H1 (cell line): ENCODE measurements around the gene DOCK1. TPM values are rescaled to one million over a fixed set of nuclear protein-coding genes. Genes with fewer than 3 reads are reported as not detected.

Experiments
- CTBP2 ChIP-seq: IDR thresholded peaks from 2 replicates; pipeline ENCODE4 v1.7.0; 2011; ENCODE audit warnings: borderline replicate concordance, mild to moderate bottlenecking, moderate library complexity, mixed read lengths, low read length; ENCODE audit not compliant: insufficient read depth, insufficient read length
- FOSL1 ChIP-seq: IDR thresholded peaks from 2 replicates; pipeline ENCODE4 v1.6.1; 2011; ENCODE audit warnings: mild to moderate bottlenecking, low read depth, low read length, moderate library complexity; ENCODE audit not compliant: insufficient read depth
- GTF2F1 ChIP-seq: IDR thresholded peaks from 2 replicates; pipeline ENCODE4 v1.6.1; 2012; ENCODE audit warnings: low read depth, low read length, improper control_type of control experiment, borderline replicate concordance
- NRF1 ChIP-seq: IDR thresholded peaks from 2 replicates; pipeline ENCODE4 v1.6.1; 2011; ENCODE audit warnings: mild to moderate bottlenecking, low read depth, low read length, improper control_type of control experiment
- RNF2 ChIP-seq: fragments of 200-900, 300-1000 bp; sonication (generic); IDR thresholded peaks from 2 replicates; pipeline ENCODE4 v1.7.1; 2016; ENCODE audit warnings: borderline replicate concordance, low read depth, mild to moderate bottlenecking, antibody characterized with exemption, low read length; ENCODE audit not compliant: poor library complexity, severe bottlenecking; ENCODE audit errors: missing control alignments
- polyA plus RNA-seq, 7 experiments: library from polyadenylated mRNA; depleted of rRNA in 3 of 7; stranded (reverse) in 5 of 7; unstranded in 2 of 7; fragments of >200 nt in 5 of 7; fragments of 200-250 nt in 2 of 7; gene quantifications; 1 replicate in 5 of 7; 2 replicates in 1 of 7; 4 replicates in 1 of 7; pipeline versions ENCODE4 v1.2.1 to v1.2.3, GENCODE V29; 2011 to 2013; ENCODE audit warnings: missing spikeins in 2 of 7, mixed read lengths in 2 of 7
- total RNA-seq: library from RNA; stranded (reverse); fragmentation: NEBNext Ultra II Directional; extraction: Animal tissue kit (Norgen Biotek cat#: 25700); gene quantifications from 2 replicates; pipeline ENCODE4 v1.2.1, GENCODE V29; 2021

Gene DOCK1
- total and polyA plus RNA-seq, 2 of the 8 experiments (the other 6 are each of a cell fraction or from before 2014, with no cell fraction given) = 11.6 to 53.0 TPM

DNA sequence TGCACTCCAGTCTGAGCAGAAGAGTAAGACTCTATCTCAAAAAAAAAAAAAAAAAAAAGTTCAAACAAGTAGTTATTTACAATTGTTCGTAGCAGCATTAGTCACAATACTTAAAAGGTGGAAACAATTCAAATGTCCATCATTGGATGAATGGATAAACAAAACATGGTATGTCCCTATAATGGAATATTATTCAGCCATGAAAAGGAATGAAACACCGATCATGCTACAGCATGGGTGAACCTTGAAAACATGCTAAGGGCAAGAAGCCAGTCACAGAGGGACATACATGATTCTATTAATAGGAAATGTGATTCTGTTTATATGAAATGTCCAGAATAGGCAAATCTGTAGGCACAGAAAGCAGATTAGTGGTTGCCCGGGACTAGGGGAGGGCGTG lies 15.9 kb downstream of the DOCK1 start (continued):
- TF ChIP-seq NRF1 (no peak), CTBP2 (no peak), FOSL1 (no peak), RNF2 (no peak), GTF2F1 (no peak)
